Measurements from ENCODE around the gene ZNF33A.
"Not testable (repeated sequence)": the region's sequence is repeated elsewhere in the genome, so short reads cannot be mapped to it uniquely, and the experiment has no call there.

DNA sequence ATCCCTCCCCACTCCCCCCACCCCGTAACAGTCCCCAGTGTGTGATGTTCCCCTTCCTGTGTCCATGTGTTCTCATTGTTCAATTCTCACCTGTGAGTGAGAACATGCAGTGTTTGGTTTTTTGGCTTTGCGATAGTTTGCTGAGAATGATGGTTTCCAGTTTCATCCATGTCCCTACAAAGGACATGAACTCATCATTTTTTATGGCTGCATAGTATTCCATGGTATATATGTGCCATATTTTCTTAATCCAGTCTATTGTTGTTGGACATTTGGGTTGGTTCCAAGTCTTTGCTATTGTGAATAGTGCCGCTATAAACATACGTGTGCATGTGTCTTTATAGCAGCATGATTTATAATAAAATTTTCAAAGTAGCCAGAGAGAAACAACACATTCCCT lies 8.6 kb downstream of the ZNF33A start:
- not testable (repeated sequence) for TF ChIP-seq POLR2AphosphoS5 (IDR thresholded peaks at IDR 0.05)
- TF ChIP-seq, protein P1, sequence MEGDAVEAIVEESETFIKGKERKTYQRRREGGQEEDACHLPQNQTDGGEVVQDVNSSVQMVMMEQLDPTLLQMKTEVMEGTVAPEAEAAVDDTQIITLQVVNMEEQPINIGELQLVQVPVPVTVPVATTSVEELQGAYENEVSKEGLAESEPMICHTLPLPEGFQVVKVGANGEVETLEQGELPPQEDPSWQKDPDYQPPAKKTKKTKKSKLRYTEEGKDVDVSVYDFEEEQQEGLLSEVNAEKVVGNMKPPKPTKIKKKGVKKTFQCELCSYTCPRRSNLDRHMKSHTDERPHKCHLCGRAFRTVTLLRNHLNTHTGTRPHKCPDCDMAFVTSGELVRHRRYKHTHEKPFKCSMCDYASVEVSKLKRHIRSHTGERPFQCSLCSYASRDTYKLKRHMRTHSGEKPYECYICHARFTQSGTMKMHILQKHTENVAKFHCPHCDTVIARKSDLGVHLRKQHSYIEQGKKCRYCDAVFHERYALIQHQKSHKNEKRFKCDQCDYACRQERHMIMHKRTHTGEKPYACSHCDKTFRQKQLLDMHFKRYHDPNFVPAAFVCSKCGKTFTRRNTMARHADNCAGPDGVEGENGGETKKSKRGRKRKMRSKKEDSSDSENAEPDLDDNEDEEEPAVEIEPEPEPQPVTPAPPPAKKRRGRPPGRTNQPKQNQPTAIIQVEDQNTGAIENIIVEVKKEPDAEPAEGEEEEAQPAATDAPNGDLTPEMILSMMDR (IDR thresholded peaks at IDR 0.05): not testable (repeated sequence)

Measured in stomach (tissue), 4 donors.